Prostate gland (tissue), 2 donors: ENCODE measurements around the gene PXT1. TPM values are rescaled to one million over a fixed set of nuclear protein-coding genes. Genes with fewer than 3 reads are reported as not detected.

ENCODE experiments used
- DNase-seq: peaks from one replicate; pipeline ENCODE4 v3.0.0-alpha.2; 2019; ENCODE audit warnings: low spot score
- H3K27ac ChIP-seq, 2 donors: fragments of 200-600 bp; sonication (generic); 2 replicates each; pipeline ENCODE4 v1.5.1; 2017 to 2019
- H3K27me3 ChIP-seq: fragments of 200-600 bp; sonication (generic); replicated peaks from 2 replicates; pipeline ENCODE4 v1.5.1; 2019; ENCODE audit not compliant: insufficient read depth
- H3K36me3 ChIP-seq, 2 donors: fragments of 200-600 bp; sonication (generic); 1 replicate in 1 of 2; 2 replicates in 1 of 2; pipeline versions ENCODE4 v1.5.1 to v1.8.1; 2017 to 2019
- H3K4me1 ChIP-seq: fragments of 200-600 bp; sonication (generic); replicated peaks from 2 replicates; pipeline ENCODE4 v1.5.1; 2019
- H3K4me3 ChIP-seq, 2 donors: fragments of 200-600 bp; sonication (generic); 2 replicates each; pipeline ENCODE4 v1.5.1; 2017 to 2019
- H3K9me3 ChIP-seq: fragments of 200-600 bp; sonication (generic); 2 replicates; pipeline ENCODE4 v1.5.1; 2017
- POLR2A ChIP-seq: fragments of 450-650 bp; IDR thresholded peaks from one replicate; pipeline ENCODE4 v1.6.1; 2016; ENCODE audit warnings: antibody characterized with exemption, mild to moderate bottlenecking
- POLR2AphosphoS5 ChIP-seq: sonication (generic); formaldehyde crosslinking; IDR thresholded peaks from one replicate; pipeline ENCODE4 v1.6.1; 2017; ENCODE audit warnings: antibody characterized with exemption
- WGBS: methylation state at CpG from one replicate; pipeline ENCODE4 v1.1.5; 2018; 5-methylcytosine and 5-hydroxymethylcytosine counted together
- intact Hi-C: fragments of 100-400 bp; cut with DNase I; formaldehyde crosslinking; loops from one replicate; pipeline ENCODE4 v1.14.2; 2022
- total RNA-seq, 2 donors: library from RNA; depleted of rRNA; stranded (reverse); fragments of >200 nt; gene quantifications; one replicate each; pipeline ENCODE4 v1.1.0, GENCODE V29; 2016
- TF ChIP-seq, protein P1 (sequence below), 4 experiments: fragments of 200-600 bp in 2 of 4; fragments of 450-650 bp in 2 of 4; sonication (generic) in 2 of 4; IDR thresholded peaks; 1 replicate in 3 of 4; 2 replicates in 1 of 4; pipeline ENCODE4 v1.5.1; 2016 to 2019; ENCODE audit warnings: antibody characterized with exemption in 4 of 4, mild to moderate bottlenecking in 2 of 4, moderate library complexity in 2 of 4

The PXT1 gene
- total RNA-seq, 2 donors from 2014 or later = 6.3 TPM; not detected in 1

DNA sequence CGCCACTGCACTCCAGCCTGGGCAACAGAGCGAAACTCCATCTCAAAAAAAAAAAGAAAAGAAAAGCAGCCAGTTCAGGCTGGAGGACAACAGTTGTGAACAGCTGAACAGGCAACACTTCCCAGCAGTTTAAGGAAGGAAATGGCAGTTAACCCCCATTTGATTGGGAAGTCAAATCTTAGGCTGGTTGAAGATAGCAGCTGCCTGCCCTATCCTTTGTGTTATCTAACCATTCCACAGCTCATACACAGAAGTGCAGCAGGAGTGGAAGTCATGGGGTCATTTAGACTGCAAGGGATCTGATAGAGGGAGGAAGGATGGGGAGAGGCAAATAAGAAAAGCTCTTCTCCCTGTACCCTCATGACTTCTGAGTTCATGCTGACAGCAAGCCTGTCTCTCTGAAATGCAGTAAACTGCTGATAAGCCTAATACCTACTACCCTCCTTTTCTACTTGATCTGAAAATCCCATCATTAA is 35.4 kb upstream of the PXT1 start:
- Histone ChIP-seq H3K27ac (no peak overlapping the region), H3K9me3 (no peaks in the 10 kb centered on the region), H3K27me3 (no peaks in the 10 kb centered on the region), H3K4me3 (no peak overlapping the region), H3K36me3 (no peaks in the 10 kb centered on the region), H3K4me1 (no peaks in the 10 kb centered on the region)
- WGBS = 95% methylated on average over 2 of the region's 2 CpGs
- DNase-seq = no peak
- no peak for TF ChIP-seq POLR2AphosphoS5
- TF ChIP-seq, protein P1, sequence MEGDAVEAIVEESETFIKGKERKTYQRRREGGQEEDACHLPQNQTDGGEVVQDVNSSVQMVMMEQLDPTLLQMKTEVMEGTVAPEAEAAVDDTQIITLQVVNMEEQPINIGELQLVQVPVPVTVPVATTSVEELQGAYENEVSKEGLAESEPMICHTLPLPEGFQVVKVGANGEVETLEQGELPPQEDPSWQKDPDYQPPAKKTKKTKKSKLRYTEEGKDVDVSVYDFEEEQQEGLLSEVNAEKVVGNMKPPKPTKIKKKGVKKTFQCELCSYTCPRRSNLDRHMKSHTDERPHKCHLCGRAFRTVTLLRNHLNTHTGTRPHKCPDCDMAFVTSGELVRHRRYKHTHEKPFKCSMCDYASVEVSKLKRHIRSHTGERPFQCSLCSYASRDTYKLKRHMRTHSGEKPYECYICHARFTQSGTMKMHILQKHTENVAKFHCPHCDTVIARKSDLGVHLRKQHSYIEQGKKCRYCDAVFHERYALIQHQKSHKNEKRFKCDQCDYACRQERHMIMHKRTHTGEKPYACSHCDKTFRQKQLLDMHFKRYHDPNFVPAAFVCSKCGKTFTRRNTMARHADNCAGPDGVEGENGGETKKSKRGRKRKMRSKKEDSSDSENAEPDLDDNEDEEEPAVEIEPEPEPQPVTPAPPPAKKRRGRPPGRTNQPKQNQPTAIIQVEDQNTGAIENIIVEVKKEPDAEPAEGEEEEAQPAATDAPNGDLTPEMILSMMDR (IDR thresholded peaks at IDR 0.05) = no peak
- TF ChIP-seq POLR2A = no peak
- intact Hi-C loops = no loop called here

DNA sequence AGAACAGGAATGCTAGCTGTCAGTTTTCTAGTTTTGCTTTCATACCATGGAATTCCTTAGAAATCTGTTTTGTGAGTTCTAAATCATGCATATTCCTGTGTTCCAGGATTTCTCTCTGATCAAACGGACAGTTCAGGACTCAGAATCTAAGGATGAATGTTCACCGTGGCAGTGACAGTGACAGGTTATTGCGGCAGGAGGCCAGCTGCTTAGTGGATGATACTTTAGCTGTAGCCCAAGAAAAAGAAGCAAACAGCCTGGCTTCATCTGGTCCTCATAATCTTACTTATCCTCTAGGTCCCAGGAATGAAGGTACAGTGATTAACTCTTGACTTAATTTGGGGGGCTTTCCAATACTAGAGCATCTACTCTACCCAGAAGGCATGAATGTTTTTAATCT is 27.3 kb upstream of the PXT1 start:
- Histone ChIP-seq H3K4me1 (no peaks in the 10 kb centered on the region), H3K27me3 (no peaks in the 10 kb centered on the region), H3K36me3 (peaks cover 0 to 5% of the 10 kb centered on the region in 2 donors), H3K27ac (no peak overlapping the region), H3K9me3 (no peaks in the 10 kb centered on the region), H3K4me3 (no peak overlapping the region)
- DNase-seq = no peak
- intact Hi-C loops = no loop called here
- 93% methylated on average over 3 of the region's 3 CpGs for WGBS
- TF ChIP-seq, protein P1 (IDR thresholded peaks at IDR 0.05) = no peak
- TF ChIP-seq POLR2A (no peak), POLR2AphosphoS5 (no peak)

DNA sequence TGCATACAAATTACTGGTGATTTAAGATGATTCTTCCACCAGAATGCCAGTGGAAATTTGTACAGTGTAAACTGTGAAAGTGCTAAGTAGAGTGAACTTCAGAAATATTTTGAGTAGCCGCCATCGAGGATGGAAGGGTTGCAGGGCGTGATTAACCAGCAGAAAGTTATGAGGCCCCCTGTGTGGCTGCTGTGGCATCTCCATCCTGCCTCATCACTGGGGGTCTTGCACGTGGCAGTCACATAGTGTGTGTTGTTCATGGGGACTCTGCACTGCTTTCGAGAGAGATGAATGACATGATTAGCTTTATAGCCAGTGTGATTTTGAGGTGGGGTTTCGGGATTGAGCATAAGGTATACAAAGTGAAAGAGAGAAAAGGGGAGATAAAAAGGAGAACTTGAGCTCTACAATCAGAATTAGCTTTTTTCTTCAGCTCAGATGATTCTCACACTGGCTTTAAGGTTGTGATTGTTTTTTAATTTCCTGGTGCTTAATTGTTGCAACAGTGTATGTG is 26.6 kb upstream of the PXT1 start:
- TF ChIP-seq, protein P1 (IDR thresholded peaks at IDR 0.05) = no peak
- TF ChIP-seq POLR2A = no peak
- TF ChIP-seq POLR2AphosphoS5 = no peak

DNA sequence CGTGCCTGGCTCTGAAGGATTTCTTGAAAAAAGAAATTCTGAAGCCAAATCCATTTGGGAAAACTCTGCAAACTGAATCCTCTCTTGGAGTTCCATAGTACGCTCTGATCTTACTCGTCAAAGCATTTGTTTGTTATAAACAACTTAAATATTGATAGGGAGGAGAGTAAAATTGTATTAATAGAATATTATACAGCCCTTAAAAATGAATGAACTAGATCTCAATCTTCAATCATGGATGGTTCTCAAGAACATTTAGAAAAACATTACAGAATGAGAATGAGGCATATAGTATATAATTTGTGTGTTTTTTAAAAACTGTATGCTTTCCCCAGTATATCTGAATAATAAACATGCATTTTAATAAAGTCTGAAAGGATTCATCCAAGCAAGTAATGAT is 25.0 kb upstream of the PXT1 start:
- no peak for TF ChIP-seq POLR2AphosphoS5
- TF ChIP-seq POLR2A = no peak
- intact Hi-C loops = no loop called here

More for the DNA sequence above, 26.6 kb upstream of the PXT1 start:
- no peak overlapping the region for H3K4me3 ChIP-seq
- no peaks in the 10 kb centered on the region for H3K9me3 ChIP-seq
- no peak overlapping the region for H3K27ac ChIP-seq
- no peaks in the 10 kb centered on the region for H3K4me1 ChIP-seq
- no peaks in the 10 kb centered on the region for H3K27me3 ChIP-seq
- WGBS = 86% methylated on average over 6 of the region's 6 CpGs
- intact Hi-C loops = no loop called here
- no peak for DNase-seq
- H3K36me3 ChIP-seq = peaks cover 0 to 5% of the 10 kb centered on the region in 2 donors

DNA sequence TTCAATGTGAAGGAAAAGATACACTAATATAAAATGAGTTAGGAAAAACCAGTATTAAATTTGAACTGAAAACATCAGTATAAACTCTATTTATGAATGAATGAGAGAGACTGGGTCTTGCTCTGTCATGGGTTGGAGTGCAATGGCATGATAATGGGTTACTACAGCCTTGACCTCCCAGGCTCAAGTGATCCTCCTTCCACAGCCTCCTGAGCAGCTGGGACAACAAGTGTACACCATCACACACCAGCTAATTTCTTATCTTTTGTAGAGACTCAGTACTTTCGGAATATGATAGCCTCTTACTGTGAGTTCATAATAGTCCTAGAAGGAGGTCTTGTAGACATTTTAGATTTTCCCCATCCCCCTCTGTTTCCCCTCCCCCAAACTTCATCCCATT is 21.6 kb upstream of the PXT1 start:
- no peak overlapping the region for H3K27ac ChIP-seq
- no peaks in the 10 kb centered on the region for H3K27me3 ChIP-seq
- intact Hi-C loops = no loop called here
- no peaks in the 10 kb centered on the region for H3K9me3 ChIP-seq
- no peaks in the 10 kb centered on the region for H3K4me1 ChIP-seq
- WGBS = 88% methylated on average over 1 of the region's 1 CpG
- no peaks in the 10 kb centered on the region for H3K36me3 ChIP-seq
- DNase-seq = no peak
- TF ChIP-seq POLR2AphosphoS5 = no peak
- TF ChIP-seq, protein P1 (IDR thresholded peaks at IDR 0.05) = no peak
- no peak for TF ChIP-seq POLR2A
- no peak overlapping the region for H3K4me3 ChIP-seq

More for the DNA sequence above, 25.0 kb upstream of the PXT1 start:
- no peaks in the 10 kb centered on the region for H3K27me3 ChIP-seq
- WGBS = 98% methylated on average over 3 of the region's 3 CpGs
- H3K4me3 ChIP-seq = no peak overlapping the region
- H3K9me3 ChIP-seq = no peaks in the 10 kb centered on the region
- H3K27ac ChIP-seq = no peak overlapping the region
- no peaks in the 10 kb centered on the region for H3K4me1 ChIP-seq
- peaks cover 0 to 5% of the 10 kb centered on the region in 2 donors for H3K36me3 ChIP-seq
- DNase-seq = no peak
